Activated CD4-positive, alpha-beta T cell treated with anti-CD3 and anti-CD28 coated beads, Interleukin-2, Interleukin-4, amounts not matched to agents 100 ng/mL and 50 ng/mL, durations not matched to agents 16 hours and 8 hours (primary cell): ENCODE results near the gene DTX1.

Experiments
- DNase-seq: peaks from one replicate; pipeline ENCODE4 v3.0.0-alpha.2; 2020; ENCODE audit warnings: low spot score

Gene DTX1

GRCh38 chr12:113095405-113095804 is 38.9 kb downstream of the DTX1 start:
- DNase-seq: no peak

- DNase-seq: no peak
These were observed 40.3 kb downstream of the DTX1 start for GRCh38 chr12:113096675-113097461.

- DNase-seq: no peak
These were observed 41.3 kb downstream of the DTX1 start for GRCh38 chr12:113097716-113098440.

GRCh38 chr12:113098441-113099028 is 42.0 kb downstream of the DTX1 start:
- DNase-seq: peak; percentile 57

DNA sequence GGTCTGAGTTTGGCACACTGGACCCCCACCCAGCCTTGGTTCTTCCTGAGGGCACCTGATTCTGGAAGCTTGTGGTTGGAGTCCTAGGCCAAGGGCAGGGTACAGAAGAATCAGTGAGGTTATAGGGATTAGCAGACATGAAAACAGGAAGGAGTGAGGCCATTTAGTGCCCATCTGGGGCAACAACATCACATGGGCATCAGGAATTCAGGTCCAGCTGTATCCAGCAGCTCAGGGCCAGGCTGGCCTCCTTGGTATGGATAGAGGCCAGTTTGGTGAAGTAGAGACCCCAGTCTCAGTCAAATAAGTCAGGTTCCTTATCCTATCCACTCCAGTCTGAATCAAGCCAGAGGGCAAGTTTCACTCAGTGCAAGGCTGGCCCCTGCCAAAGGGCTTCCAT is 42.8 kb downstream of the DTX1 start:
- DNase-seq: no peak

- no peak for DNase-seq
These were observed 43.2 kb downstream of the DTX1 start for GRCh38 chr12:113099764-113100163.

- DNase-seq: no peak
These were observed 45.2 kb downstream of the DTX1 start for GRCh38 chr12:113101751-113102150.

DNA sequence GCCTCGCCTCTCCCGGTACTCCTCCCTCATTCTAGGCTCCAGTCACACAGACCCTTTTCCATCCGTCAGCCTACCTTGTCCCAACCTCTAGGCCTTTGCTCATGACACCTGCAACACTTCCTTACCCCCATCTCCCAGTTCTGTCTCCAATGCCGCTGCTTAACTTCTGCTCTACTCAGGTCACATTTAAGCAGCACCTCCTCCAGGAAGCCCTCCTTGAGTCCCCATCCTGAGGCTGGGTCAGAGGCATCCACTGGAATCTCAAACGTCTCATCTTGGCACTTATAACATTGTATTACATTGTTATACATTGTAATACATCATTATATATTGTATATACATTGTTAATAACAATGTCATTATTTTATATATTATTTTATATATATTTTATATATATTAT is 46.3 kb downstream of the DTX1 start:
- DNase-seq: no peak

DNA sequence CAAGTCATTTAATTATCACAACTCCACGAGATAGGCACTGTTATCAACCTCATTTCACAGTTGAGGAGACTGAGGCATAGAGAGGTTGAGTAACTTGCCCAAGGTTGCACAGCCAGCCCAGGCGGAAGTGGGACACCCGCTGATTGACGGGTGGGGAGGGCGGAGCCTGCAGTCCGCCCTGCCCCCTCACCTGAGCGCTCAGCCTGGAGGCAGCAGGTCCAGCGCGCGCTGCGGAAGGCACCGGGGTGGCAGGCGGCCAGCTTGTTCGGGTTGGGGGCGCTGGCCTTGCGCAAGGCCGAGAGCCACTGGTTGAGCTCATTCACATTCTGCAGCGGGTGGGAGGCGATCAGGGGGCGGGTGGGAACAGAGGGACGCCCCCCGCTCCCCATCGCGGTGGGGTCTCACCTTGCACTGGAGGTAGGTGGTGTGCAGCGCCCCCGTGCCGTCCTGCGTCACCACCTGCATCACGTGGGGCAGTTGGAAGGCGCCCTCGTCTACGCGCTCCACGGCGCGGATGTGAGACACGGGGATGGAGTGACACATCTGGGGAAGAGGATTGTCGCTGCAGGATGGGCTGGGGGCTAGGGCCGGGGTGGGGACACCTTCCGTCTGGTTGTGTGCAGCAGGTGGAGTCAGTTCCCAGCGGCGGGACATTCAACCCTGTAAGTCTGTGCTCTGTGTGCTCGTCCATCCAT is 47.4 kb downstream of the DTX1 start:
- peak; percentile 33 for DNase-seq

GRCh38 chr12:113104953-113105510 is 48.5 kb downstream of the DTX1 start:
- DNase-seq: no peak

GRCh38 chr12:113105606-113106271 is 49.2 kb downstream of the DTX1 start:
- DNase-seq: no peak

DNA sequence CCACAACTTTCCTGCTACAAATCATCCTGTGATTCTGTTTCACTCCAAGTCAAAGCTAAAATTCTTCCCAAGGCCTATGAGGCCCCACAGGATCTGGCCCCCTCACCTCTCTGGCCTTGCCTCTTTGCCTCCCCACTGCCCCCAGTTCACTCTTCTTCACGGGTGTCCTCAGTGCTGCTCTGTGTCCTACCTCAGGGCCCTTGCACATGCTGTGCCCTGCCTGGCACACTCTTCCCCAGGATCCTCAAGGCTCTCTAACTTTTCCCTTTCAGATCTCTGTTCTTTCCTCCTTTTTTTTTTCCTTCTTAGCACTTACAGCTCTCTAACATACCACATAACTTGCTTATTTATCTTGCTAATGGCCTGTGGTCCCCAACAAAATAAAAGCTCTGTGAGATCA is 49.8 kb downstream of the DTX1 start:
- no peak for DNase-seq

DNA sequence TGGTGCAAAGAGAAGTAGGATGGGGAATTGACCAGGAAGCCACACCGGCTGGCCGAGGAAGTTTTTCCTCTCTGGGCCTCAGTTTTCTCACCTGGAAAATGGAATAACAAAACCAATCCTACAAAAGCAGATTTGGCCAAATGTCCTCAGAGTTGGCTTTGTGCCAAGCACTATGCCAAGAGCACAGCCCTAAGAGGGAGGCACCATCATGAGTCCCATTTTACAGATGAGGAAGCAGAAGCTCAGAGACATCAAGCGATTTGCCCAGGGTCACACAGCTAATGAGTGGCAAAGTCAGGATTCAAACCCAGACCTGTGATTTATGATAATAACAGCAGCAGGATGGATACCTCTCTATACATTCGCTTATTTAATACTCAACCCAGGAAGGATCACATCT is 51.8 kb downstream of the DTX1 start:
- no peak for DNase-seq

GRCh38 chr12:113109360-113109759 is 52.8 kb downstream of the DTX1 start:
- no peak for DNase-seq

DNA sequence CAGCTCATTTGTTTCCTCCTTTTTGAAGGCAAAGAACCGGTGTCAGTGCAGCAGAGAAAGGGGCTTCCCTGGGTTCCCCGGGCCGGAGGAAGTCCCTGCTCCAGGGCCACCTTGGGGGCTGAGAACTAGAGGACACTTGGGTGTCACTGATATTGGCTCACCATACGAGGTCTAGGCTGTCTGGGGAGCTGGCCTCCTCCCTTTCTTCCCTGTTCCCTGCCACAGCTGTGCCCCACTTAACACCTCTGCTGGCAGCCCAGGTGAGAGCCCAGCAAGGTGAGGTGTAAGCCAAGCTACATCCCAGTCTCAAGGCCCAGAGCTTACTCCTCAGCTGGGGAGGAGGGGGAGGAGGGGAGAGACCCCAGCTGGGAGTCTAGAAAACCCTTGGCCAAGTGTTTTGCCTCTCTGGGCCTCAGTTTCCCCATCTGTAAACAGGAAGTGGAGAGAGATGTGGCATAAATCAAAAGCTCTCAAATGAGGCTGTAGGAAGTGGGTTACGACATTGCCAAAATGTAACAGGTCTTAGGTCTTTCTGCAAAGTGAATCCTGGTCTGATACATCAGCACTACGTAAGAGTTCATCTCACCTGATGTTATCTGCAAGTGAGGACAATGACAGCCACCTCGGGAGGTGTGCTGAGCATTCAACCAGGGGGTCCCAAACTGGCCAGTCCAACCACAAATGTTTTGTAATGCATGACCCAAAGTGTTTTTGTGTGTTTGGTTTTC is 53.5 kb downstream of the DTX1 start:
- DNase-seq: no peak

DNA sequence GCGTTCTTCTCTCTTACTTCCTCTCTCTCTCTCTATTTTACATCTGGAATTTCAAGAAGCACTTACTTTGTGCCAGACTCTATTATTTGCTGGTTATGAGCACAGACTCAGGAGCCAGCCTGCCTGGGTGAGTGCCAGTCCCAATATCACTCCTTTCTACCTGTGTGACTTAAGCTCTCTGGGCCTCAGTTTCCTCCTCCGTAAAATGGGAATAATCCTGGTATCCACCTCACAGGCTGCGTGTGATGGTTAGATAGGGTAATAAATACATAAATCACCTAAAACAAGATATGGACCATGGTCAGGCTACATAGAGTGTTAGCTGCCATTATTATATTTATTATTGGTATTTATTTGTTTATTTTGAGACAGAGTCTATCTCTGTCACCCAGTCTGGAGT is 54.7 kb downstream of the DTX1 start:
- DNase-seq: no peak

GRCh38 chr12:113112043-113112899 is 55.7 kb downstream of the DTX1 start:
- no peak for DNase-seq

DNA sequence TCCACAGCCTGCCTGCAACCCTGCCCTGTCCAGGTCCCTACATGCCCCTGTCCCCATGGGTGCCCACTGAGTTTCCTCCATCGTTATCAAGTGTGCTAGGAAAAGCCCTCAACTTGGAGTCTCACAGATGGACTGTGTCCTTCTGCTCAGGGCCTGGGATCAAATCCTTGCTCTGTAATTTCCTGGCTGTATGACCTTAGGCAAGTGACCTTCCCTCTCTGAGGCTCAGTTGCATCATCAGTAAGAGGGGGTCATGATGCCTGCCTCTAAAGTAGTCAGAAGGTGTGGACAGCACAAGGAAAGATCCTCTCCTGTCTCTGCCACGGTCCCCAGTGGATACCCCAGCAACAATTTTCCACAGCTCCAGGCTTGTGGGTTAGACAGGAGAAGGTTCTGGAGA is 56.9 kb downstream of the DTX1 start:
- no peak for DNase-seq

DNA sequence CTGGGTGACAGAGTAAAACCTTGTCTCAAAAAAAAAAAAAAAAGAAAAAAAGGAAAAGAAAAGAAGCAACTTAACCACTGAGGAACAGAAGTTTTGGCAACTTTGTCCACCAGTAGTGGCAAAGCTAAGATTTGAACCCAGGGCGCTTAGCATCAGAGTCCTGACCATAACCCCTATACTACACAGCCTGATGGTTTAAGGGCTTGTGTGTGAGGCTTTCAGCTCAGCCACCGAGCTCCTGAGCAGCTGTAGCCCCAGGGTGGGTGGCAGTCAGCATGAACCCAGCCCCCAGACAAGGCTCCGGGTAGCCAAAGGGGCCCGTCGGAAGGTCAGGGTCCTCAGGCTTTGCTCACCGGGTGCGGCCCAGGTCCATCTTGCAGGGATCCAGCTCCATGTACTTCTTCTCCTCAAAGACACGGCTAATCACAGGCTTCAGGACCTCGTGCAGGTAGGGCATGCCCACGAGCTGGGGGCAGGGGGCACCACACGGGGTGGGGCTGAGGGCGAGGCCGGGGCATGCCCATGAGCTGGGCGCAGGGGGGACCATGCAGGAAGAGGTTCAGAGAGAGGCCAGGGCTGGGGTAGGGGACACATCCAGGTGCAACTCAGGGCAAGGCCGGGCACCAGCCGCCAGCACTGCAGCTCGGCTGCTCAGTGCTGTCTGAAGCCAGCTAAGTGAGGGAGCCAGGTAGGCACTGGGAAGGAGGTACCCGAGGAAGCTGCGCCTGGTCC is 58.1 kb downstream of the DTX1 start:
- no peak for DNase-seq
